SK-N-SH (cell line): ENCODE data around the gene WDR27. TPM values are rescaled to one million over a fixed set of nuclear protein-coding genes. Genes with fewer than 3 reads are reported as not detected.

ENCODE experiments used
- CTCF ChIA-PET: fragments of 300-600, 350-600 bp; formaldehyde crosslinking; extraction: SDS; loops from one replicate; lab custom pipeline; 2021; lab: Yijun Ruan, JAX
- POLR2A ChIA-PET: fragments of 350-600 bp; sonication (Branson Sonifier 250); formaldehyde crosslinking; extraction: SDS; loops from one replicate; lab custom pipeline; 2020; ENCODE audit warnings: antibody characterized with exemption, inconsistent platforms; lab: Yijun Ruan, JAX
- DNase-seq: peaks from one replicate; pipeline ENCODE4 v3.0.0; 2012
- H2AFZ ChIP-seq: fragments of 200-600 bp; sonication (generic); 2 replicates; pipeline ENCODE4 v1.8.1; 2016; ENCODE audit warnings: antibody characterized with exemption, mild to moderate bottlenecking, low read depth
- H3F3A ChIP-seq: fragments of 200-600 bp; sonication (generic); replicated peaks from 2 replicates; pipeline ENCODE3; 2016; ENCODE audit warnings: antibody characterized with exemption, mild to moderate bottlenecking; ENCODE audit not compliant: insufficient read depth
- H3K27ac ChIP-seq, 2 experiments: fragments of 200-500 bp in 1 of 2; fragments of 200-600 bp in 1 of 2; sonication (Bioruptor generic) in 1 of 2; sonication (generic), shearing (Covaris generic) in 1 of 2; 2 replicates each; pipeline versions ENCODE4 v1.5.1 to v1.6.1; 2014 to 2016; ENCODE audit warnings: low read depth in 2 of 2, inconsistent platforms in 1 of 2, low read length in 1 of 2, mild to moderate bottlenecking in 1 of 2, mixed read lengths in 1 of 2
- H3K27me3 ChIP-seq: fragments of 200-600 bp; sonication (generic), shearing (Covaris generic); 2 replicates; pipeline ENCODE4 v1.6.1; 2016; ENCODE audit warnings: mixed run types; ENCODE audit not compliant: insufficient read depth
- H3K36me3 ChIP-seq, 2 experiments: fragments of 200-500 bp in 1 of 2; fragments of 200-600 bp in 1 of 2; sonication (Bioruptor generic) in 1 of 2; sonication (generic) in 1 of 2; replicated peaks in 1 of 2; 2 replicates each; pipeline versions ENCODE3 to v1.5.1; 2014 to 2016; ENCODE audit warnings: low read length in 1 of 2, mild to moderate bottlenecking in 1 of 2; ENCODE audit not compliant: insufficient read depth in 2 of 2, control insufficient read depth in 1 of 2
- H3K4me1 ChIP-seq, 2 experiments: fragments of 200-500 bp in 1 of 2; fragments of 200-600 bp in 1 of 2; sonication (Bioruptor generic) in 1 of 2; sonication (generic), shearing (Covaris generic) in 1 of 2; 2 replicates each; pipeline versions ENCODE4 v1.5.1 to v1.6.1; 2014 to 2016; ENCODE audit warnings: low read depth in 1 of 2, low read length in 1 of 2, mixed run types in 1 of 2; ENCODE audit not compliant: insufficient read depth in 2 of 2, control insufficient read depth in 1 of 2
- H3K4me2 ChIP-seq: fragments of 200-600 bp; sonication (generic), shearing (Covaris generic); 2 replicates; pipeline ENCODE4 v1.6.1; 2017; ENCODE audit warnings: mixed run types
- H3K4me3 ChIP-seq, 2 experiments: fragments of 200-500 bp in 1 of 2; fragments of 200-600 bp in 1 of 2; sonication (Bioruptor generic) in 1 of 2; sonication (generic), shearing (Covaris generic) in 1 of 2; 2 replicates each; pipeline versions ENCODE4 v1.5.1 to v1.8.1; 2014 to 2016; ENCODE audit warnings: low read depth in 2 of 2, inconsistent platforms in 1 of 2, low read length in 1 of 2, mild to moderate bottlenecking in 1 of 2, mixed read lengths in 1 of 2, moderate library complexity in 1 of 2
- H3K79me2 ChIP-seq: fragments of 200-600 bp; sonication (generic); 2 replicates; pipeline ENCODE4 v1.8.1; 2017; ENCODE audit warnings: mild to moderate bottlenecking; ENCODE audit not compliant: insufficient read depth
- H3K9ac ChIP-seq: fragments of 200-600 bp; sonication (generic); 2 replicates; pipeline ENCODE4 v1.6.1; 2017; ENCODE audit warnings: mixed run types
- H3K9me2 ChIP-seq: fragments of 200-600 bp; sonication (generic); 2 replicates; pipeline ENCODE4 v1.6.1; 2017; ENCODE audit warnings: mixed run types
- H3K9me3 ChIP-seq: fragments of 200-600 bp; sonication (generic); 2 replicates; pipeline ENCODE4 v1.6.1; 2017; ENCODE audit warnings: mixed run types, mild to moderate bottlenecking, moderate library complexity
- H4K20me1 ChIP-seq: fragments of 200-600 bp; sonication (generic); 2 replicates; pipeline ENCODE4 v1.6.1; 2017; ENCODE audit warnings: mild to moderate bottlenecking, mixed run types; ENCODE audit not compliant: insufficient read depth
- ELF1 ChIP-seq: IDR thresholded peaks from 2 replicates; pipeline ENCODE4 v1.4.0; 2012
- EP300 ChIP-seq, 2 experiments: IDR thresholded peaks; 2 replicates each; pipeline versions ENCODE4 v1.4.0 to v1.6.1; 2012; ENCODE audit warnings: borderline replicate concordance in 1 of 2, low read depth in 1 of 2, low read length in 1 of 2
- EZH2phosphoT487 ChIP-seq: fragments of 200-600 bp; sonication (generic); IDR thresholded peaks from 2 replicates; pipeline ENCODE4 v1.6.1; 2017; ENCODE audit warnings: low read depth, mixed run types, mild to moderate bottlenecking, antibody characterized with exemption, moderate library complexity, borderline replicate concordance
- FOXJ3 ChIP-seq: sonication (generic); formaldehyde crosslinking; IDR thresholded peaks from 2 replicates; pipeline ENCODE4 v1.5.1; 2020; ENCODE audit warnings: mild to moderate bottlenecking, missing genetic modification reagents
- FOXM1 ChIP-seq: IDR thresholded peaks from 2 replicates; pipeline ENCODE4 v1.4.0; 2012; ENCODE audit warnings: low read depth, mild to moderate bottlenecking
- GATA2 ChIP-seq: sonication (generic); formaldehyde crosslinking; IDR thresholded peaks from 2 replicates; pipeline ENCODE4 v1.5.0; 2020; ENCODE audit warnings: mild to moderate bottlenecking, missing genetic modification reagents
- MEF2A ChIP-seq: IDR thresholded peaks from 2 replicates; pipeline ENCODE4 v1.4.0; 2012; ENCODE audit warnings: low read depth, borderline replicate concordance
- MXI1 ChIP-seq: IDR thresholded peaks from 2 replicates; pipeline ENCODE4 v1.6.1; 2012; ENCODE audit warnings: mild to moderate bottlenecking, low read depth, low read length, improper control_type of control experiment
- NRF1 ChIP-seq: IDR thresholded peaks from 2 replicates; pipeline ENCODE4 v1.6.1; 2012; ENCODE audit warnings: low read depth, mild to moderate bottlenecking, low read length
- REST ChIP-seq: IDR thresholded peaks from 2 replicates; pipeline ENCODE4 v1.6.1; 2012; ENCODE audit warnings: mild to moderate bottlenecking, low read depth, low read length, moderate library complexity
- SMC3 ChIP-seq: IDR thresholded peaks from 2 replicates; pipeline ENCODE4 v1.6.1; 2012; ENCODE audit warnings: low read depth, low read length, improper control_type of control experiment
- TAF1 ChIP-seq: IDR thresholded peaks from 2 replicates; pipeline ENCODE4 v1.6.1; 2012; ENCODE audit warnings: low read depth, mild to moderate bottlenecking, low read length, moderate library complexity, borderline replicate concordance
- TEAD4 ChIP-seq: IDR thresholded peaks from 2 replicates; pipeline ENCODE4 v1.4.0; 2012; ENCODE audit warnings: mild to moderate bottlenecking, borderline replicate concordance; ENCODE audit not compliant: insufficient read depth
- USF1 ChIP-seq: IDR thresholded peaks from 2 replicates; pipeline ENCODE4 v1.4.0; 2012; ENCODE audit warnings: low read depth, borderline replicate concordance
- ZBTB33 ChIP-seq: IDR thresholded peaks from 2 replicates; pipeline ENCODE4 v1.4.0; 2012; ENCODE audit warnings: low read depth, borderline replicate concordance
- WGBS: methylation state at CpG from one replicate; pipeline ENCODE4 v1.1.6; 2017; ENCODE audit warnings: low lambda C conversion rate; 5-methylcytosine and 5-hydroxymethylcytosine counted together
- polyA plus RNA-seq, 3 experiments: library from polyadenylated mRNA; depleted of rRNA; stranded (reverse); fragments of >200 nt; gene quantifications; 2 replicates each; pipeline ENCODE4 v1.2.3, GENCODE V29; 2012
- TF ChIP-seq, protein P1 (sequence below): IDR thresholded peaks from 2 replicates; pipeline ENCODE4; 2012
- TF ChIP-seq, protein P2 (sequence below): fragments of 150-350 bp; IDR thresholded peaks from 2 replicates; pipeline ENCODE4 v1.6.1; 2016; ENCODE audit warnings: mild to moderate bottlenecking, low read depth, low read length

Gene WDR27
- polyA plus RNA-seq, 1 of the 3 experiments (the other 2 are of a cell fraction), result 55.6 TPM

DNA sequence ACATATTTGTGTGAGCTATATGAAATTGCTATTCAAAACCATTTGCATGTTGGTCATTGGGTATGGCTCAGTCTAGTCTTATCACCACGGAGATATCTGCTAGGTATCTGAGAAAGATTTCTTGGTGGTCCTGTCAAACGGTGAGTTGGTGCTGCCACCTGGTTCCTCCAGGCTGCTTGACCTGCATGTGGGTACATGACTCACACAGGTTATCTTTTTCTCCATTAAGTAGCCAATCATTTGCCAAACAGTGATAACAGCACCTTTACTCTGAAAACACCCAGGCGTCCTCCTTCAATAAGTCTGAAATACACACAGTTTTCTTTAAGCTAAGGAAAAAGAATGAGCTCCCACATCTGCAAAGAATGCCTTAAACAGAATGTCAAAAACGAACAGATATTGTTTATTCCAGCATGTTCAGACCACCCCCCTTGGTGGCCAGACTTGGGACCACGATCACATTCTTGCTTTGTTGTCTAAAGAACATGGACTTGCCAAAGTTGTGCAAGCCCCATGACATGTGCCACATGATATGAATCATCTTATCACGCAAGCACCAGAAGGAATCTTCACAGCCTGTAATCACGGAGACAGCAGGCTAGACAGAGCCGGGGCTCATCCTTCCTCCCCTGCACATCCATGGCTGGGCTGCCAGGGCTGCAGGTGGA lies 247.5 kb downstream of the WDR27 start:
- Histone ChIP-seq H3K9ac (no peak overlapping the region), H3K79me2 (no peaks in the 10 kb centered on the region), H3F3A (no peaks in the 10 kb centered on the region), H3K4me1 (no peaks in the 10 kb centered on the region; a peak in 2 of 4 replicates), H3K9me2 (no peaks in the 10 kb centered on the region), H3K36me3 (no peaks in the 10 kb centered on the region), H3K27me3 (no peaks in the 10 kb centered on the region), H4K20me1 (no peaks in the 10 kb centered on the region), H3K4me2 (no peak overlapping the region), H3K27ac (no peak overlapping the region), H3K4me3 (no peak overlapping the region), H2AFZ (no peak overlapping the region), H3K9me3 (no peaks in the 10 kb centered on the region)
- ChIA-PET POLR2A (no interaction called here), CTCF (interaction anchor here (2.0 kb wide), 1 partner anchor 9 kb away, joined by 9 read pairs; no protein-coding TSS in a partner anchor)
- no peak for DNase-seq
- WGBS, result 64% methylated on average over 8 of the region's 8 CpGs
- no peak for TF ChIP-seq GATA2 (CRISPR knock-in tag)
- TF ChIP-seq, protein P1, sequence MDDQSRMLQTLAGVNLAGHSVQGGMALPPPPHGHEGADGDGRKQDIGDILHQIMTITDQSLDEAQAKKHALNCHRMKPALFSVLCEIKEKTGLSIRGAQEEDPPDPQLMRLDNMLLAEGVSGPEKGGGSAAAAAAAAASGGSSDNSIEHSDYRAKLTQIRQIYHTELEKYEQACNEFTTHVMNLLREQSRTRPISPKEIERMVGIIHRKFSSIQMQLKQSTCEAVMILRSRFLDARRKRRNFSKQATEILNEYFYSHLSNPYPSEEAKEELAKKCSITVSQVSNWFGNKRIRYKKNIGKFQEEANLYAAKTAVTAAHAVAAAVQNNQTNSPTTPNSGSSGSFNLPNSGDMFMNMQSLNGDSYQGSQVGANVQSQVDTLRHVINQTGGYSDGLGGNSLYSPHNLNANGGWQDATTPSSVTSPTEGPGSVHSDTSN, result no peak
- no peak for TF ChIP-seq REST
- TF ChIP-seq, protein P2, sequence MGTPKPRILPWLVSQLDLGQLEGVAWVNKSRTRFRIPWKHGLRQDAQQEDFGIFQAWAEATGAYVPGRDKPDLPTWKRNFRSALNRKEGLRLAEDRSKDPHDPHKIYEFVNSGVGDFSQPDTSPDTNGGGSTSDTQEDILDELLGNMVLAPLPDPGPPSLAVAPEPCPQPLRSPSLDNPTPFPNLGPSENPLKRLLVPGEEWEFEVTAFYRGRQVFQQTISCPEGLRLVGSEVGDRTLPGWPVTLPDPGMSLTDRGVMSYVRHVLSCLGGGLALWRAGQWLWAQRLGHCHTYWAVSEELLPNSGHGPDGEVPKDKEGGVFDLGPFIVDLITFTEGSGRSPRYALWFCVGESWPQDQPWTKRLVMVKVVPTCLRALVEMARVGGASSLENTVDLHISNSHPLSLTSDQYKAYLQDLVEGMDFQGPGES, result no peak
- no peak for TF ChIP-seq ZBTB33
- no peak for TF ChIP-seq SMC3
- no peak for TF ChIP-seq TAF1
- no peak for TF ChIP-seq USF1
- no peak for TF ChIP-seq FOXJ3
- TF ChIP-seq EP300 (IDR thresholded peaks at IDR 0.05; ENCODE audit: borderline replicate concordance in 1 of 2, low read depth in 1 of 2, low read length in 1 of 2), result no peak
- no peak for TF ChIP-seq MXI1
- no peak for TF ChIP-seq EZH2phosphoT487
- TF ChIP-seq NRF1, result no peak
- TF ChIP-seq TEAD4, result no peak
- TF ChIP-seq ELF1, result no peak
- TF ChIP-seq FOXM1, result no peak
- no peak for TF ChIP-seq MEF2A
